Liver (tissue), 9 donors: ENCODE data around the gene HECTD2. TPM values are rescaled to one million over a fixed set of nuclear protein-coding genes. Genes with fewer than 3 reads are reported as not detected.

ENCODE experiments used
- DNase-seq: peaks from one replicate; pipeline ENCODE4 v3.0.0-alpha.2; 2017; ENCODE audit warnings: low spot score
- H3K27ac ChIP-seq, 2 donors: one replicate each; pipeline ENCODE4 v1.7.0; 2013; ENCODE audit warnings: inconsistent platforms in 2 of 2, low read length in 2 of 2, control low read depth in 1 of 2, low read depth in 1 of 2, mild to moderate bottlenecking in 1 of 2
- H3K27me3 ChIP-seq, 4 donors: one replicate each; pipeline versions ENCODE4 v1.6.1 to v1.7.0; 2013; ENCODE audit warnings: low read length in 3 of 4, inconsistent platforms in 1 of 4, mild to moderate bottlenecking in 1 of 4, moderate library complexity in 1 of 4; ENCODE audit not compliant: control insufficient read depth in 4 of 4, insufficient read depth in 4 of 4
- H3K36me3 ChIP-seq, 4 donors: one replicate each; pipeline versions ENCODE4 v1.6.1 to v1.7.0; 2013; ENCODE audit warnings: low read length in 3 of 4, mild to moderate bottlenecking in 3 of 4, low read depth in 1 of 4, moderate library complexity in 1 of 4; ENCODE audit not compliant: control insufficient read depth in 4 of 4, insufficient read depth in 3 of 4
- H3K4me1 ChIP-seq, 4 donors: one replicate each; pipeline versions ENCODE4 v1.6.1 to v1.7.0; 2013; ENCODE audit warnings: low read length in 3 of 4, mild to moderate bottlenecking in 3 of 4, moderate library complexity in 1 of 4; ENCODE audit not compliant: control insufficient read depth in 4 of 4, insufficient read depth in 4 of 4
- H3K4me3 ChIP-seq, 3 donors: one replicate each; pipeline versions ENCODE4 v1.6.1 to v1.7.0; 2013; ENCODE audit warnings: low read length in 3 of 3, control low read depth in 1 of 3, low read depth in 1 of 3, mild to moderate bottlenecking in 1 of 3
- H3K9ac ChIP-seq, 2 donors: one replicate each; pipeline ENCODE4 v1.7.0; 2013; ENCODE audit warnings: low read length in 2 of 2, mild to moderate bottlenecking in 2 of 2, moderate library complexity in 2 of 2, control low read depth in 1 of 2, low read depth in 1 of 2
- H3K9me3 ChIP-seq, 4 donors: one replicate each; pipeline versions ENCODE4 v1.6.1 to v1.7.0; 2013; ENCODE audit warnings: low read length in 3 of 4; ENCODE audit not compliant: control insufficient read depth in 4 of 4
- EGR1 ChIP-seq, 2 donors: IDR thresholded peaks; 2 replicates each; pipeline ENCODE4 v1.6.1; 2016 to 2018; ENCODE audit warnings: antibody characterized with exemption in 2 of 2, low read depth in 2 of 2
- FOXA1 ChIP-seq: IDR thresholded peaks from 2 replicates; pipeline ENCODE4 v1.6.1; 2016; ENCODE audit warnings: antibody characterized with exemption
- FOXA2 ChIP-seq: IDR thresholded peaks from 2 replicates; pipeline ENCODE4 v1.6.1; 2016; ENCODE audit warnings: antibody characterized with exemption
- GABPA ChIP-seq, 2 donors: IDR thresholded peaks in 1 of 2; conservative IDR thresholded peaks in 1 of 2; 2 replicates each; pipeline ENCODE4 v1.6.1; 2016; ENCODE audit warnings: antibody characterized with exemption in 2 of 2, mild to moderate bottlenecking in 1 of 2, moderate library complexity in 1 of 2
- HNF4A ChIP-seq, 2 donors: conservative IDR thresholded peaks; 2 replicates each; pipeline ENCODE4 v1.6.1; 2016; ENCODE audit warnings: antibody characterized with exemption in 2 of 2, mild to moderate bottlenecking in 2 of 2
- JUND ChIP-seq, 2 donors: IDR thresholded peaks; 2 replicates each; pipeline ENCODE4 v1.6.1; 2016; ENCODE audit warnings: antibody characterized with exemption in 2 of 2
- NR2F2 ChIP-seq: IDR thresholded peaks from 2 replicates; pipeline ENCODE4 v1.6.1; 2016; ENCODE audit warnings: antibody characterized with exemption
- RAD21 ChIP-seq, 2 donors: IDR thresholded peaks; 2 replicates each; pipeline ENCODE4 v1.6.1; 2016; ENCODE audit warnings: antibody characterized with exemption in 2 of 2, mild to moderate bottlenecking in 2 of 2
- RXRA ChIP-seq, 2 donors: IDR thresholded peaks; 2 replicates each; pipeline ENCODE4 v1.6.1; 2017 to 2018; ENCODE audit warnings: antibody characterized with exemption in 2 of 2, mild to moderate bottlenecking in 1 of 2
- SP1 ChIP-seq: IDR thresholded peaks from 2 replicates; pipeline ENCODE4 v1.6.1; 2018; ENCODE audit warnings: antibody characterized with exemption, mild to moderate bottlenecking
- TAF1 ChIP-seq: conservative IDR thresholded peaks from 2 replicates; pipeline ENCODE4 v1.6.1; 2016; ENCODE audit warnings: antibody characterized with exemption, mild to moderate bottlenecking
- YY1 ChIP-seq: IDR thresholded peaks from 2 replicates; pipeline ENCODE4 v1.6.1; 2016; ENCODE audit warnings: antibody characterized with exemption, mild to moderate bottlenecking
- WGBS: extraction: QIAGEN DNeasy Blood & Tissue Kit; methylation state at CpG from one replicate; pipeline ENCODE4 v1.1.7; 2013; 5-methylcytosine and 5-hydroxymethylcytosine counted together
- polyA plus RNA-seq, 2 donors: library from polyadenylated mRNA; stranded (reverse) in 1 of 2; unstranded in 1 of 2; fragments of 200-250 nt in 1 of 2; fragments of >200 nt in 1 of 2; fragmentation: Nextera tagmentation in 1 of 2; extraction: Ambion mirVana in 1 of 2; gene quantifications; one replicate each; pipeline versions ENCODE4 v1.2.1 to v1.2.3, GENCODE V29; 2013 to 2015
- total RNA-seq, 2 donors: library from RNA; depleted of rRNA; stranded (reverse); fragments of >200 nt; gene quantifications; one replicate each; pipeline ENCODE4 v1.2.3, GENCODE V29; 2014
- TF ChIP-seq, protein P1 (sequence below): IDR thresholded peaks from 2 replicates; pipeline ENCODE4 v1.6.1; 2016; ENCODE audit warnings: antibody characterized with exemption
- TF ChIP-seq, protein P2 (sequence below): IDR thresholded peaks from 2 replicates; pipeline ENCODE4 v1.6.1; 2016; ENCODE audit warnings: antibody characterized with exemption
- TF ChIP-seq, protein P3 (sequence below): fragments of 150-350 bp; IDR thresholded peaks from 2 replicates; pipeline ENCODE4 v1.5.1; 2017; ENCODE audit warnings: improper control_type of control experiment, low read depth, low read length; ENCODE audit not compliant: missing input control
- donor health status: healthy.
- donor health status: healthy.
- donor health status: healthy.
- donor health status: healthy.
- donor health status: healthy.

Gene HECTD2
- total and polyA plus RNA-seq, 4 donors: 1.0 to 5.0 (median 3.2) TPM

DNA sequence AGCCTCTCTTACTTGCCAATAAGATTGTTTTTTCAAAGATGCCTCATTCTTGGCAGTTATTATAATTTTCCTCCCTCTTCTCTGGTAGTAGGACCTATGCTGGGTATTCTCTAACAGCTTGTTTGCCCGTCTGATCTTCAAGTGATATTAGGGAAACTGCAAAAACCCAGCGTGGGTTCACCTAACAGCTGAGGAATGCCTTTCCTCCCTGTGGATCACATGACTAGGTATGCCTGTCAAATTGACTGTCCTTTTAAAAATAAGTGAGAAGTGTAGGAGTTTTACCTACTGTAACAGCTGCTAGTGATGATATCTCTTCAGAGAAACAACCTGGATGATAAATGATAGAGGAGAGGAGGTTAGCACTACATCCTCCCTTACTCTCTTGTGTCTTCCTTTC is 22.0 kb downstream of the HECTD2 start:
- H3K27me3 ChIP-seq: no peaks in the 10 kb centered on the region
- H3K4me1 ChIP-seq: no peaks in the 10 kb centered on the region
- TF ChIP-seq FOXA1 (no peak), RAD21 (IDR thresholded peaks at IDR 0.05) (no peak), YY1 (no peak), NR2F2 (no peak), RXRA (IDR thresholded peaks at IDR 0.05) (no peak), HNF4A (conservative IDR thresholded peaks at IDR 0.05) (no peak), JUND (IDR thresholded peaks at IDR 0.05) (no peak), FOXA2 (no peak), SP1 (no peak), EGR1 (IDR thresholded peaks at IDR 0.05; ENCODE audit: low read depth in 2 of 2) (no peak), GABPA (IDR thresholded peaks at IDR 0.05 in 1 of 2, conservative IDR thresholded peaks at IDR 0.05 in 1 of 2) (no peak), TAF1 (no peak)
- TF ChIP-seq, protein P1, sequence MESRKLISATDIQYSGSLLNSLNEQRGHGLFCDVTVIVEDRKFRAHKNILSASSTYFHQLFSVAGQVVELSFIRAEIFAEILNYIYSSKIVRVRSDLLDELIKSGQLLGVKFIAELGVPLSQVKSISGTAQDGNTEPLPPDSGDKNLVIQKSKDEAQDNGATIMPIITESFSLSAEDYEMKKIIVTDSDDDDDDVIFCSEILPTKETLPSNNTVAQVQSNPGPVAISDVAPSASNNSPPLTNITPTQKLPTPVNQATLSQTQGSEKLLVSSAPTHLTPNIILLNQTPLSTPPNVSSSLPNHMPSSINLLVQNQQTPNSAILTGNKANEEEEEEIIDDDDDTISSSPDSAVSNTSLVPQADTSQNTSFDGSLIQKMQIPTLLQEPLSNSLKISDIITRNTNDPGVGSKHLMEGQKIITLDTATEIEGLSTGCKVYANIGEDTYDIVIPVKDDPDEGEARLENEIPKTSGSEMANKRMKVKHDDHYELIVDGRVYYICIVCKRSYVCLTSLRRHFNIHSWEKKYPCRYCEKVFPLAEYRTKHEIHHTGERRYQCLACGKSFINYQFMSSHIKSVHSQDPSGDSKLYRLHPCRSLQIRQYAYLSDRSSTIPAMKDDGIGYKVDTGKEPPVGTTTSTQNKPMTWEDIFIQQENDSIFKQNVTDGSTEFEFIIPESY: no peak
- TF ChIP-seq, protein P2, sequence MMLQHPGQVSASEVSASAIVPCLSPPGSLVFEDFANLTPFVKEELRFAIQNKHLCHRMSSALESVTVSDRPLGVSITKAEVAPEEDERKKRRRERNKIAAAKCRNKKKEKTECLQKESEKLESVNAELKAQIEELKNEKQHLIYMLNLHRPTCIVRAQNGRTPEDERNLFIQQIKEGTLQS: no peak
- TF ChIP-seq, protein P3, sequence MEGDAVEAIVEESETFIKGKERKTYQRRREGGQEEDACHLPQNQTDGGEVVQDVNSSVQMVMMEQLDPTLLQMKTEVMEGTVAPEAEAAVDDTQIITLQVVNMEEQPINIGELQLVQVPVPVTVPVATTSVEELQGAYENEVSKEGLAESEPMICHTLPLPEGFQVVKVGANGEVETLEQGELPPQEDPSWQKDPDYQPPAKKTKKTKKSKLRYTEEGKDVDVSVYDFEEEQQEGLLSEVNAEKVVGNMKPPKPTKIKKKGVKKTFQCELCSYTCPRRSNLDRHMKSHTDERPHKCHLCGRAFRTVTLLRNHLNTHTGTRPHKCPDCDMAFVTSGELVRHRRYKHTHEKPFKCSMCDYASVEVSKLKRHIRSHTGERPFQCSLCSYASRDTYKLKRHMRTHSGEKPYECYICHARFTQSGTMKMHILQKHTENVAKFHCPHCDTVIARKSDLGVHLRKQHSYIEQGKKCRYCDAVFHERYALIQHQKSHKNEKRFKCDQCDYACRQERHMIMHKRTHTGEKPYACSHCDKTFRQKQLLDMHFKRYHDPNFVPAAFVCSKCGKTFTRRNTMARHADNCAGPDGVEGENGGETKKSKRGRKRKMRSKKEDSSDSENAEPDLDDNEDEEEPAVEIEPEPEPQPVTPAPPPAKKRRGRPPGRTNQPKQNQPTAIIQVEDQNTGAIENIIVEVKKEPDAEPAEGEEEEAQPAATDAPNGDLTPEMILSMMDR: no peak
- H3K36me3 ChIP-seq: peaks cover 0 to 2% (median 0%) of the 10 kb centered on the region in 4 donors
- no peaks in the 10 kb centered on the region for H3K9me3 ChIP-seq
- no peak for DNase-seq
- H3K9ac ChIP-seq: no peak overlapping the region
- no peak overlapping the region for H3K4me3 ChIP-seq
- WGBS: 90% methylated on average over 2 of the region's 2 CpGs
- no peak overlapping the region for H3K27ac ChIP-seq

DNA sequence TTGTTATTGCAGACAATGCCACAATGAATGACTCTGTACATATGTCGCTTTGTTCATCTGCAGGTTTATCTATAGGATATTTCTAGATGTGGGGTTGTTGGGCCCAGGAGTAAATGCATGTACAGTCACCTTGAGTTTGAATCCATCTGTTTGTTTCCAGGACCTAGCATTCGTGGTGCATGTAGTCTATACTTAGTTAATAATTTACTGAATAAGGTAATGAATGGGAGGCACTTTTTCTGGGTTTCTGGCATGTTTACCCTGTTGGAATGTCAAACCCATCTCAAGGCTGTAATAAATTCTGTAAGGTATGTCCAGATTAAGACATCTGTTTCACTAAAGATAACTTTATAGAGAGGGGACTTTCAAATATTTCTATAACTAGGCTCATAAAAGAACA is 23.5 kb downstream of the HECTD2 start:
- TF ChIP-seq NR2F2 (no peak), FOXA1 (no peak), YY1 (no peak), HNF4A (conservative IDR thresholded peaks at IDR 0.05) (no peak), FOXA2 (no peak), JUND (IDR thresholded peaks at IDR 0.05) (no peak), RAD21 (IDR thresholded peaks at IDR 0.05) (no peak)
- TF ChIP-seq, protein P3: no peak
- TF ChIP-seq, protein P2: no peak
- TF ChIP-seq, protein P1: no peak
- Histone ChIP-seq H3K4me1 (no peaks in the 10 kb centered on the region), H3K9me3 (no peaks in the 10 kb centered on the region), H3K36me3 (peaks cover 0 to 2% (median 0%) of the 10 kb centered on the region in 4 donors), H3K27me3 (no peaks in the 10 kb centered on the region), H3K9ac (no peak overlapping the region), H3K4me3 (no peak overlapping the region), H3K27ac (no peak overlapping the region)
- WGBS: 66% methylated on average over 2 of the region's 2 CpGs
- no peak for DNase-seq
